Testis (tissue), 3 donors: ENCODE results near the gene GPATCH2. TPM values are rescaled to one million over a fixed set of nuclear protein-coding genes. Genes with fewer than 3 reads are reported as not detected.

ENCODE experiments used
- DNase-seq: peaks from one replicate; pipeline ENCODE4 v3.0.0-alpha.2; 2019
- H3K27ac ChIP-seq, 2 donors: fragments of 200-600 bp; sonication (generic); one replicate each; pipeline ENCODE4 v1.5.1; 2019
- H3K27me3 ChIP-seq: fragments of 200-600 bp; sonication (generic); one replicate; pipeline ENCODE4 v1.5.1; 2019
- H3K36me3 ChIP-seq: fragments of 200-600 bp; sonication (generic); one replicate; pipeline ENCODE4 v1.5.1; 2017; ENCODE audit warnings: low read depth; ENCODE audit errors: missing control alignments
- H3K4me1 ChIP-seq: fragments of 200-600 bp; sonication (generic); one replicate; pipeline ENCODE4 v1.5.1; 2019
- H3K4me3 ChIP-seq, 2 donors: fragments of 200-600 bp; sonication (generic); one replicate each; pipeline ENCODE4 v1.5.1; 2017 to 2019
- H3K9me3 ChIP-seq: fragments of 200-600 bp; sonication (generic); one replicate; pipeline ENCODE4 v1.5.1; 2017
- CTCF ChIP-seq, 3 experiments: fragments of 450-650 bp in 2 of 3; fragments of 200-600 bp in 1 of 3; sonication (generic) in 1 of 3; IDR thresholded peaks; one replicate each; pipeline ENCODE4 v1.5.1; 2016 to 2019; ENCODE audit warnings: antibody characterized with exemption in 3 of 3, mild to moderate bottlenecking in 2 of 3, moderate library complexity in 1 of 3
- POLR2A ChIP-seq: fragments of 450-650 bp; IDR thresholded peaks from one replicate; pipeline ENCODE4 v1.6.1; 2017; ENCODE audit warnings: antibody characterized with exemption, mild to moderate bottlenecking, moderate library complexity
- WGBS, 2 donors: methylation state at CpG; one replicate each; pipeline ENCODE4 v1.1.5; 2018; 5-methylcytosine and 5-hydroxymethylcytosine counted together
- intact Hi-C: fragments of 100-400 bp; cut with DNase I; formaldehyde crosslinking; loops from one replicate; pipeline ENCODE4 v1.15.1; 2023; ENCODE audit warnings: low total_unique reads
- polyA plus RNA-seq: library from polyadenylated mRNA; stranded (reverse); fragments of 350-450 nt; fragmentation: Illumina TruSeq; extraction: RNeasy Lipid Tissue Mini Kit (QIAGEN cat#74804); gene quantifications from one replicate; pipeline ENCODE4 v1.2.3, GENCODE V29; 2014; ENCODE audit warnings: low read depth, low replicate concordance; ENCODE audit not compliant: insufficient read depth
- total RNA-seq, 2 donors: library from RNA; depleted of rRNA; stranded (reverse); fragments of >200 nt; gene quantifications; one replicate each; pipeline ENCODE4 v1.2.3, GENCODE V29; 2016

GPATCH2 gene
- total and polyA plus RNA-seq, 3 donors from 2014 or later, result 14.1 to 31.0 (median 20.6) TPM

GRCh38 chr1:217569021-217569420 lies 61.9 kb downstream of the GPATCH2 start:
- H3K4me1 ChIP-seq, result no peaks in the 10 kb centered on the region
- no peaks in the 10 kb centered on the region for H3K36me3 ChIP-seq
- no peaks in the 10 kb centered on the region for H3K9me3 ChIP-seq
- no peak overlapping the region for H3K27ac ChIP-seq
- no peaks in the 10 kb centered on the region for H3K27me3 ChIP-seq
- intact Hi-C loops, result no loop called here
- no peak overlapping the region for H3K4me3 ChIP-seq
- TF ChIP-seq CTCF (IDR thresholded peaks at IDR 0.05) (no peak), POLR2A (no peak)
- DNase-seq, result no peak
- WGBS, 2 donors, result 79 to 80% methylated on average over 2 of the region's 2 CpGs

DNA sequence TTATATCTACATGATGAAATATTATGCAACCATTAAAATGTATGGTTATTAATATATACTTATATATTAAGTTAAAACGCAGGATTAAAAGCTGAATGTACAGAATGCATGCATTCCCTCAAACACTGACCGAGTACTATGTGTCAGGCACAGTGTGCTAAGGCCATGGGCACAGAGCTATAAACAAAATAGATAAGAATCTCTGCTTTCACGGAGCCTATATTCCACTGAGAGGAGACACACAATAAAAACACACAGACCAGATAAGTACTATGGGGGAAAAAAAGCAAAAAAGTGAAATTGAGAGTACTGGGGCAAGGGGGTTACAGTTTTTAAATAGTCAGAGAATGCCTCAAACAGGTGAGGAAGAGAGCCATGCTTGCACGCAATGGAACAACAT lies 62.7 kb downstream of the GPATCH2 start:
- Histone ChIP-seq H3K27ac (no peak overlapping the region), H3K9me3 (no peaks in the 10 kb centered on the region), H3K27me3 (no peaks in the 10 kb centered on the region), H3K4me3 (no peak overlapping the region), H3K36me3 (no peaks in the 10 kb centered on the region), H3K4me1 (no peaks in the 10 kb centered on the region)
- intact Hi-C loops, result no loop called here
- no peak for TF ChIP-seq POLR2A
- TF ChIP-seq CTCF (IDR thresholded peaks at IDR 0.05), result no peak
- no peak for DNase-seq
- WGBS, 2 donors, result 69 to 70% methylated on average over 4 of the region's 4 CpGs

DNA sequence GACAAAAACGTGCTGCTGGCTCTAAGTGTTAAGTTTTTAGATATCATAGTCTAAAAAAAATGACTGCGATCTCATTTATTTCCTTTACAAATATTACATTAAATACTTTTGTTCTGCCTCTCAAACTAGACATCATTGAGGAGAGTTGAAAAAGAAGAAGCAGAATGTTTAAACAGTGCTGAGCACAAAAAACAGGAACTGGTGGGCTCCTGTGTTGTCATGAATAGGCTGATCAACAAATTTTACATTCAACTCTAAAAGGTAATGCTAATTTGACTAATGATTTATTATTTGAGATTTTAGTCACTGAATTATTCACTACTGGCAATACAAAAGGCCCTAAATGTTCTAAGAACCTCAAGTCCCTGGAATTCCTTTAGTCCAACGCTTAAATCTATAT lies 66.1 kb downstream of the GPATCH2 start:
- no peak overlapping the region for H3K27ac ChIP-seq
- no peaks in the 10 kb centered on the region for H3K9me3 ChIP-seq
- H3K4me1 ChIP-seq, result no peaks in the 10 kb centered on the region
- no peaks in the 10 kb centered on the region for H3K27me3 ChIP-seq
- TF ChIP-seq CTCF (IDR thresholded peaks at IDR 0.05) (no peak), POLR2A (no peak)
- DNase-seq, result no peak
- intact Hi-C loops, result no loop called here
- H3K4me3 ChIP-seq, result no peak overlapping the region
- H3K36me3 ChIP-seq, result no peaks in the 10 kb centered on the region
- 83 to 86% methylated on average over 3 of the region's 3 CpGs for WGBS, 2 donors

DNA sequence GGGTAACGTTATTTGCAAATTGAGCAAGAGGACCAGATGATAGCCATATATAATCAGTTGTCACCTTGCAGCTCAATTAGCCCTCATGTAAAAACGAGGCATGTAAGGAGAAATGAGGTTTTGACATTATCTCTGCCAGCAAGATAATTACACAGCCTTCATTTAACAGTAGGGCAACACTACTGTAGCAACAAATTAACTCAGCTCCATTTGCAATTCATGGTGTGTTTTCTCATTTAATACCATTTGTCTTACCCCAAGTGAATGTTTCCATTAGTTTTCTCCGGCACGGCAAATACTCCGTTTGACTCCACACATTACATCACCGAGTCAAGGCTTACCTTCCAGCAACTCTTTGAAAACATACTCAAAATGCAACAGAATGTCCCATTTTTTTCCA lies 66.7 kb downstream of the GPATCH2 start:
- no peak for TF ChIP-seq POLR2A
- TF ChIP-seq CTCF (IDR thresholded peaks at IDR 0.05), result no peak
- Histone ChIP-seq H3K27me3 (no peaks in the 10 kb centered on the region), H3K36me3 (no peaks in the 10 kb centered on the region), H3K4me3 (no peak overlapping the region), H3K4me1 (no peaks in the 10 kb centered on the region), H3K27ac (no peak overlapping the region), H3K9me3 (no peaks in the 10 kb centered on the region)
- WGBS, 2 donors, result 75 to 77% methylated on average over 6 of the region's 6 CpGs
- intact Hi-C loops, result no loop called here
- no peak for DNase-seq

DNA sequence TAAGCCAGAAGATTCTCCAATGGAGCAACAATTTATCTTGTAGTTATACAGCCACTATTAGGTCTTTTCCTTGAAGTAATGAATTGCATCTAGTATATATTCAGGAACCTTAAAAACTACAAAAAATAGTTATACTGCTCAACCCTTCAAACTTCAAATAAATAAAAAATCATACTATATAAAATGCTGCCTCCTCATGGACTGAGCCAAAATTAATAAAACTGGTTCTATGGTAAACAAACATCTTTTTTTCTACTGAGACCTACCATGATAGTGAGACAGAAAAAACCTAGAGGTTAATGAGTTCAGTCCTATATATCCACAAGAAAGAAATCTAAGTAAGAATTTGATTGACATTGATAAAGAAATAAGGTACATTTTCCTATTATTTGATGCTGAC lies 67.7 kb downstream of the GPATCH2 start:
- H3K9me3 ChIP-seq, result no peaks in the 10 kb centered on the region
- no peak overlapping the region for H3K27ac ChIP-seq
- H3K4me1 ChIP-seq, result no peaks in the 10 kb centered on the region
- no peak for DNase-seq
- TF ChIP-seq POLR2A (no peak), CTCF (IDR thresholded peaks at IDR 0.05) (no peak)
- intact Hi-C loops, result no loop called here
- H3K36me3 ChIP-seq, result no peaks in the 10 kb centered on the region
- H3K27me3 ChIP-seq, result no peaks in the 10 kb centered on the region
- H3K4me3 ChIP-seq, result no peak overlapping the region
